ENCODE data around the gene CYBC1. TPM values are rescaled to one million over a fixed set of nuclear protein-coding genes. Genes with fewer than 3 reads are reported as not detected.

Gene CYBC1
- polyA plus RNA-seq, 2 of the 4 experiments (the other 2 are of a cell fraction), result 81.8 to 86.5 TPM

DNA sequence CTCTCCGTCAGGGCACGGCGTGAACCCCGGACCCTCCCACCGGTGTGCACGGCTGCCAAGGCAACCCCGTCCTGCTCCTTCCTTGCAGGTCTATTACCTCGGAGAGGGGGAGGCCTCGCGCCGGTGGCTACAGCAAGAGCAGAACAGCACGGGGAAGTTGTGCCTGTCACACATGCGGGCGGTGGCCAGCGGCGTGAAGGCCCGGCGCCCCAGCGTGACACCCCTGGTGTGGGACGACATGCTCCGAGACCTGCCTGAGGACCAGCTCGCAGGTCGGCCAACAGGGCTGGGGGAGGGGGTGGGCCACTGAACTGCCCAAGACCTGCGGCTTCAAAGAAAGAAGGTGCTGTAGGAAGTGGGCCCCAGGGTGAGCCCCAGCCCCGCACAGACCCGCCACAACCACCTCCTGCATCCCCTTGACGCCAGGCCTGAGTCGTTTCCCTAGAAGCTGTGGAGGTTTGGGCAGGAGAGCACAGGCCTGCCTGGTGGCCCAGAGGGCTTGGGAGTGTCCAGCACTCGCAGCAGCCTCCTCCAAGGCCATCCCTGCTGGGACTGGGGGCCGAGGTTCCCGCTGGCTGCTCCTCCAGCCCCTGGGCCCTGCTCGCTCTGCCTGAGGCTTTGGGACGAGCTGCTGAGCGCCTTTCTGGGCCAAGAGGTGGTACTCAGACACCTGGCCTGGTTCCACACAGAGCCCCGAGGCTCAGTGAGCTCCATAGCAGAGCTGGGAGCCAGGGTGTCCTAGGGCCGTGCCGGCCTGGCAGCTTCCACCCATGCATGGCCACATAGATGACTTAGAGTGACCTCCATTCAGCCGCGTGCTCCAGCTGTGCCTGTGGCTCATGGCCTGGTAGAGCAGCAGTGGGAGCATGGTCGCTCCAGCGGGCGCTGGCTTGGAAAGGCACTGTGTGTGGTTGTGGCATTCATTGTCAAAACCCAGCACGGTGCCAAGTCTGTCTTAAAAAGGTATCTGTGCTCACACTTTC, 14.7 kb downstream of the CYBC1 start (continued):
- TF ChIP-seq BHLHE40 (IDR thresholded peaks at IDR 0.05; ENCODE audit: low read depth, low read length), result no peak
- no peak for TF ChIP-seq RFX5 (IDR thresholded peaks at IDR 0.05)
- no peak for TF ChIP-seq FOSB (CRISPR knock-in tag; IDR thresholded peaks at IDR 0.05)
- no peak for TF ChIP-seq CEBPB (IDR thresholded peaks at IDR 0.05)
- TF ChIP-seq NFE2L2 (conservative IDR thresholded peaks at IDR 0.05; ENCODE audit: low read length), result no peak
- no peak for TF ChIP-seq TFCP2L1 (CRISPR knock-in tag; IDR thresholded peaks at IDR 0.05)

DNA sequence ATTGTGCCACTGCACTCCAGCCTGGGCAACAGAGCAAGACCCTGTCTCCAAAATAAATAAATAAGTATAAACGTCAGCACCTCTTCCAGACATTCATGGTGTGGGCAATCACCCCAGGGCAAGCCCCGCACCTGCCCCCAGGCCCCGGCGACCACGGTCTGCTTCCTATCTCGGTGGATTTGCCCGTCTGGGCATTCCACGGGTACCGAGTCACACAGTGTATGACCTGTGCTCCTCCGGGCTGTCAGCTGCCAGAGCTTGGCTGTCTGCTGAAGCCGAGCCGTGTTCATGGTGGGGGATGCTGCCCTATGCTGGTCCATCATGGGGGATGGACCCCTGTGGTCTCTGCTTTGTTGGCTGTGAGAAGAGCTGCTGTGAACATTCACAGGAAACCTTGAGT, 15.4 kb downstream of the CYBC1 start:
- ATAC-seq (no peak), DNase-seq (ENCODE audit: low read depth in 1 of 2, low spot score in 1 of 2) (no peak), FAIRE-seq (no peak)
- ChIA-PET POLR2A (no interaction called here), CTCF (interaction anchor here (0.6 to 4.9 kb wide), 3 partner anchors 10 to 139 kb away, joined by 3 to 21 read pairs (median 6); no protein-coding TSS in a partner anchor)
- WGBS (ENCODE audit: missing lambda C conversion rate), result 67% methylated on average over 12 of the region's 12 CpGs
- H3K27ac ChIP-seq, result no peak overlapping the region
- H3K4me1 ChIP-seq, result no peaks in the 10 kb centered on the region
- no peaks in the 10 kb centered on the region for H3K9me3 ChIP-seq
- no peak overlapping the region for H3K4me2 ChIP-seq
- TF ChIP-seq NFE2L2 (conservative IDR thresholded peaks at IDR 0.05; ENCODE audit: low read length) (no peak), SREBF2 (IDR thresholded peaks at IDR 0.05) (no peak), CBX2 (IDR thresholded peaks at IDR 0.05; ENCODE audit: borderline replicate concordance, low read depth) (no peak), ESRRA (IDR thresholded peaks at IDR 0.05; ENCODE audit: borderline replicate concordance, low read length) (no peak), CEBPB (IDR thresholded peaks at IDR 0.05) (no peak), TFCP2L1 (CRISPR knock-in tag; IDR thresholded peaks at IDR 0.05) (no peak), KDM1A (IDR thresholded peaks at IDR 0.05; ENCODE audit: low read depth) (no peak), ZSCAN20 (CRISPR knock-in tag; IDR thresholded peaks at IDR 0.05) (no peak), CHD4 (IDR thresholded peaks at IDR 0.05; ENCODE audit: borderline replicate concordance) (no peak), NR3C1 (IDR thresholded peaks at IDR 0.05) (no peak), SMC3 (IDR thresholded peaks at IDR 0.05) (no peak)
- TF ChIP-seq, protein P1, sequence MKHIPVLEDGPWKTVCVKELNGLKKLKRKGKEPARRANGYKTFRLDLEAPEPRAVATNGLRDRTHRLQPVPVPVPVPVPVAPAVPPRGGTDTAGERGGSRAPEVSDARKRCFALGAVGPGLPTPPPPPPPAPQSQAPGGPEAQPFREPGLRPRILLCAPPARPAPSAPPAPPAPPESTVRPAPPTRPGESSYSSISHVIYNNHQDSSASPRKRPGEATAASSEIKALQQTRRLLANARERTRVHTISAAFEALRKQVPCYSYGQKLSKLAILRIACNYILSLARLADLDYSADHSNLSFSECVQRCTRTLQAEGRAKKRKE (CRISPR knock-in tag; IDR thresholded peaks at IDR 0.05; ENCODE audit: low read depth), result no peak
- TF ChIP-seq, protein P2, sequence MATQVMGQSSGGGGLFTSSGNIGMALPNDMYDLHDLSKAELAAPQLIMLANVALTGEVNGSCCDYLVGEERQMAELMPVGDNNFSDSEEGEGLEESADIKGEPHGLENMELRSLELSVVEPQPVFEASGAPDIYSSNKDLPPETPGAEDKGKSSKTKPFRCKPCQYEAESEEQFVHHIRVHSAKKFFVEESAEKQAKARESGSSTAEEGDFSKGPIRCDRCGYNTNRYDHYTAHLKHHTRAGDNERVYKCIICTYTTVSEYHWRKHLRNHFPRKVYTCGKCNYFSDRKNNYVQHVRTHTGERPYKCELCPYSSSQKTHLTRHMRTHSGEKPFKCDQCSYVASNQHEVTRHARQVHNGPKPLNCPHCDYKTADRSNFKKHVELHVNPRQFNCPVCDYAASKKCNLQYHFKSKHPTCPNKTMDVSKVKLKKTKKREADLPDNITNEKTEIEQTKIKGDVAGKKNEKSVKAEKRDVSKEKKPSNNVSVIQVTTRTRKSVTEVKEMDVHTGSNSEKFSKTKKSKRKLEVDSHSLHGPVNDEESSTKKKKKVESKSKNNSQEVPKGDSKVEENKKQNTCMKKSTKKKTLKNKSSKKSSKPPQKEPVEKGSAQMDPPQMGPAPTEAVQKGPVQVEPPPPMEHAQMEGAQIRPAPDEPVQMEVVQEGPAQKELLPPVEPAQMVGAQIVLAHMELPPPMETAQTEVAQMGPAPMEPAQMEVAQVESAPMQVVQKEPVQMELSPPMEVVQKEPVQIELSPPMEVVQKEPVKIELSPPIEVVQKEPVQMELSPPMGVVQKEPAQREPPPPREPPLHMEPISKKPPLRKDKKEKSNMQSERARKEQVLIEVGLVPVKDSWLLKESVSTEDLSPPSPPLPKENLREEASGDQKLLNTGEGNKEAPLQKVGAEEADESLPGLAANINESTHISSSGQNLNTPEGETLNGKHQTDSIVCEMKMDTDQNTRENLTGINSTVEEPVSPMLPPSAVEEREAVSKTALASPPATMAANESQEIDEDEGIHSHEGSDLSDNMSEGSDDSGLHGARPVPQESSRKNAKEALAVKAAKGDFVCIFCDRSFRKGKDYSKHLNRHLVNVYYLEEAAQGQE (IDR thresholded peaks at IDR 0.05), result no peak
- TF ChIP-seq, protein P3, sequence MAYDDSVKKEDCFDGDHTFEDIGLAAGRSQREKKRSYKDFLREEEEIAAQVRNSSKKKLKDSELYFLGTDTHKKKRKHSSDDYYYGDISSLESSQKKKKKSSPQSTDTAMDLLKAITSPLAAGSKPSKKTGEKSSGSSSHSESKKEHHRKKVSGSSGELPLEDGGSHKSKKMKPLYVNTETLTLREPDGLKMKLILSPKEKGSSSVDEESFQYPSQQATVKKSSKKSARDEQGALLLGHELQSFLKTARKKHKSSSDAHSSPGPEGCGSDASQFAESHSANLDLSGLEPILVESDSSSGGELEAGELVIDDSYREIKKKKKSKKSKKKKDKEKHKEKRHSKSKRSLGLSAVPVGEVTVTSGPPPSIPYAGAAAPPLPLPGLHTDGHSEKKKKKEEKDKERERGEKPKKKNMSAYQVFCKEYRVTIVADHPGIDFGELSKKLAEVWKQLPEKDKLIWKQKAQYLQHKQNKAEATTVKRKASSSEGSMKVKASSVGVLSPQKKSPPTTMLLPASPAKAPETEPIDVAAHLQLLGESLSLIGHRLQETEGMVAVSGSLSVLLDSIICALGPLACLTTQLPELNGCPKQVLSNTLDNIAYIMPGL (CRISPR knock-in tag; IDR thresholded peaks at IDR 0.05; ENCODE audit: borderline replicate concordance), result no peak
- TF ChIP-seq, protein P4, sequence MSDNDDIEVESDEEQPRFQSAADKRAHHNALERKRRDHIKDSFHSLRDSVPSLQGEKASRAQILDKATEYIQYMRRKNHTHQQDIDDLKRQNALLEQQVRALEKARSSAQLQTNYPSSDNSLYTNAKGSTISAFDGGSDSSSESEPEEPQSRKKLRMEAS (IDR thresholded peaks at IDR 0.05), result no peak
- no peak overlapping the region for H3K4me3 ChIP-seq
